K562 (cell line): ENCODE measurements around the gene FBXO48. TPM values are rescaled to one million over a fixed set of nuclear protein-coding genes. Genes with fewer than 3 reads are reported as not detected.
A peak's percentile ranks its signal among the peaks of the same experiment; 100 is the strongest.

Experiments
- ATAC-seq: fragments of 200-7000 bp; cut with Tn5 transposase; 3 replicates; pipeline ENCODE4 v1.9.1; 2020; ENCODE audit warnings: moderate library complexity
- BruUV-seq: library from RNA; stranded (reverse); fragments of 400-500 nt; replicated peaks from 2 replicates; lab custom pipeline; 2021; lab: Mats Ljungman, UMichigan
- CTCF ChIA-PET: fragments of 300-600 bp; formaldehyde crosslinking; extraction: SDS; loops from one replicate; lab custom pipeline; 2021; ENCODE audit warnings: low intra/inter-chr PET ratio; lab: Yijun Ruan, JAX
- POLR2A ChIA-PET: fragments of 300-600, 350-650 bp; sonication (Branson Sonifier 250); formaldehyde crosslinking; extraction: SDS; loops from one replicate; lab custom pipeline; 2021; ENCODE audit warnings: antibody characterized with exemption, inconsistent platforms; lab: Yijun Ruan, JAX
- DNase-seq, 4 experiments: peaks; one replicate each; pipeline versions ENCODE4 v3.0.0 to v3.0.0-alpha.2; 2011 to 2018; ENCODE audit warnings: low spot score in 3 of 4, mixed read lengths in 3 of 4; ENCODE audit errors: extremely low read depth in 1 of 4
- FAIRE-seq: peaks from 2 replicates; lab custom pipeline; 2011; peaks lifted over from hg19 to GRCh38; lab: Jason Lieb, UNC
- H2AFZ ChIP-seq: 2 replicates; pipeline ENCODE4 v1.6.0; 2011; ENCODE audit warnings: low read depth, low read length, control low read depth, inconsistent platforms
- H3K27ac ChIP-seq: fragments of 200-600 bp; 3 replicates; pipeline ENCODE4 v1.8.0; 2011; ENCODE audit warnings: low read depth, mild to moderate bottlenecking, control low read depth, inconsistent platforms, low read length, moderate library complexity, mixed read lengths; ENCODE audit errors: extremely low read depth
- H3K27me3 ChIP-seq, 2 experiments: fragments of 300-600 bp in 1 of 2; 2 replicates in 1 of 2; 3 replicates in 1 of 2; pipeline versions ENCODE4 v1.6.0 to v1.8.0; 2011; ENCODE audit warnings: inconsistent platforms in 2 of 2, low read length in 2 of 2, mild to moderate bottlenecking in 1 of 2, mixed read lengths in 1 of 2, moderate library complexity in 1 of 2; ENCODE audit not compliant: control insufficient read depth in 2 of 2, insufficient read depth in 2 of 2
- H3K36me3 ChIP-seq: fragments of 300-600 bp; 3 replicates; pipeline ENCODE4 v1.8.0; 2011; ENCODE audit warnings: mild to moderate bottlenecking, low read length, inconsistent platforms; ENCODE audit not compliant: control insufficient read depth, insufficient read depth
- H3K4me1 ChIP-seq, 2 experiments: fragments of 200-600 bp in 1 of 2; replicated peaks in 1 of 2; 2 replicates in 1 of 2; 3 replicates in 1 of 2; pipeline versions ENCODE4 v1.5.1 to v1.8.0; 2011; ENCODE audit warnings: inconsistent platforms in 2 of 2, low read length in 2 of 2, mild to moderate bottlenecking in 1 of 2, mixed read lengths in 1 of 2, moderate library complexity in 1 of 2; ENCODE audit not compliant: control insufficient read depth in 2 of 2, insufficient read depth in 2 of 2
- H3K4me2 ChIP-seq: 2 replicates; pipeline ENCODE4 v1.6.1; 2011; ENCODE audit warnings: low read length, control low read depth, inconsistent platforms, mixed read lengths; ENCODE audit not compliant: insufficient read depth
- H3K4me3 ChIP-seq: fragments of 200-600 bp; sonication (generic), shearing (Covaris generic); 2 replicates; pipeline ENCODE4 v1.5.1; 2016; ENCODE audit warnings: control low read depth, inconsistent platforms
- H3K79me2 ChIP-seq: fragments of 200-600 bp; 3 replicates; pipeline ENCODE4 v1.8.0; 2011; ENCODE audit warnings: low read length, inconsistent platforms; ENCODE audit not compliant: control insufficient read depth, insufficient read depth
- H3K9ac ChIP-seq, 2 experiments: 2 replicates each; pipeline versions ENCODE4 v1.6.0 to v1.6.1; 2011; ENCODE audit warnings: low read depth in 2 of 2, low read length in 2 of 2, control low read depth in 1 of 2, inconsistent platforms in 1 of 2, mild to moderate bottlenecking in 1 of 2, mixed read lengths in 1 of 2; ENCODE audit not compliant: insufficient read depth in 1 of 2
- H3K9me1 ChIP-seq: one replicate; pipeline ENCODE4 v1.6.0; 2011; ENCODE audit warnings: inconsistent platforms, mild to moderate bottlenecking, low read length, moderate library complexity; ENCODE audit not compliant: control insufficient read depth, insufficient read depth
- H3K9me3 ChIP-seq: replicated peaks from 2 replicates; pipeline ENCODE4 v1.5.1; 2011; ENCODE audit warnings: low read depth, low read length, inconsistent platforms; ENCODE audit not compliant: control insufficient read depth, insufficient read depth
- H4K20me1 ChIP-seq: replicated peaks from 2 replicates; pipeline ENCODE4 v1.6.1; 2011; ENCODE audit warnings: low read length, inconsistent platforms, mixed read lengths; ENCODE audit not compliant: control insufficient read depth, insufficient read depth
- BRF1 ChIP-seq: IDR thresholded peaks from 3 replicates; pipeline ENCODE4 v1.6.1; 2011; ENCODE audit warnings: borderline replicate concordance, mild to moderate bottlenecking; ENCODE audit not compliant: insufficient read length; ENCODE audit errors: extremely low read depth
- KLF16 ChIP-seq: IDR thresholded peaks from 2 replicates; pipeline ENCODE4 v1.6.1; 2016; ENCODE audit warnings: antibody characterized with exemption
- MAFG ChIP-seq: fragments of 450-650 bp; conservative IDR thresholded peaks from 2 replicates; pipeline ENCODE4 v1.6.1; 2016; ENCODE audit warnings: missing genetic modification characterization, missing compliant biosample characterization
- NFE2 ChIP-seq: IDR thresholded peaks from 2 replicates; pipeline ENCODE4 v1.6.1; 2014; ENCODE audit warnings: antibody characterized with exemption, low read depth
- TEAD4 ChIP-seq, 2 experiments: sonication (generic) in 1 of 2; formaldehyde crosslinking in 1 of 2; IDR thresholded peaks; 2 replicates each; pipeline versions ENCODE4 v1.6.1 to v1.8.0; 2012 to 2022; ENCODE audit warnings: borderline replicate concordance in 1 of 2, inconsistent platforms in 1 of 2, low read length in 1 of 2, mild to moderate bottlenecking in 1 of 2, missing genetic modification reagents in 1 of 2
- WGBS: fragments of 100-300 bp; shearing (Covaris generic); methylation state at CpG from one replicate; pipeline ENCODE4 v1.1.6; 2016; ENCODE audit warnings: low coverage, mixed read lengths; ENCODE audit not compliant: insufficient coverage; ENCODE audit errors: missing lambda C conversion rate; 5-methylcytosine and 5-hydroxymethylcytosine counted together
- in situ Hi-C: fragments of 300-500 bp; cut with MboI; formaldehyde crosslinking; loops from 4 replicates; pipeline ENCODE4 v1.15.0; 2018; ENCODE audit warnings: inconsistent platforms, mixed read lengths
- intact Hi-C: fragments of 100-400 bp; cut with micrococcal nuclease; formaldehyde crosslinking; loops from 2 replicates; pipeline ENCODE4 v1.14.2; 2022
- polyA plus RNA-seq, 8 experiments: library from polyadenylated mRNA; depleted of rRNA in 4 of 8; stranded (reverse) in 5 of 8; unstranded in 3 of 8; fragments of >200 nt; fragmentation: Nextera tagmentation in 2 of 8; fragmentation: Illumina TruSeq in 1 of 8; extraction: Ambion mirVana in 2 of 8; extraction: Trizol in 1 of 8; gene quantifications; 2 replicates each; pipeline versions ENCODE4 v1.2.1 to v1.2.3, GENCODE V29; 2011 to 2014; ENCODE audit warnings: inconsistent platforms in 1 of 8, missing spikeins in 1 of 8
- total RNA-seq, 7 experiments: library from RNA; depleted of rRNA in 6 of 7; stranded (reverse); fragments of >200 nt in 6 of 7; fragmentation: Illumina TruSeq in 2 of 7; extraction: Trizol in 2 of 7; gene quantifications; 2 replicates each; pipeline versions ENCODE4 v1.2.1 to v1.2.3, GENCODE V29; 2011 to 2021; ENCODE audit warnings: low replicate concordance in 1 of 7

The FBXO48 gene
- total and polyA plus RNA-seq, 9 of the 15 experiments (the other 6 are each of a cell fraction or from before 2014, with no cell fraction given): 0.36 to 1.8 (median 0.73) TPM

DNA sequence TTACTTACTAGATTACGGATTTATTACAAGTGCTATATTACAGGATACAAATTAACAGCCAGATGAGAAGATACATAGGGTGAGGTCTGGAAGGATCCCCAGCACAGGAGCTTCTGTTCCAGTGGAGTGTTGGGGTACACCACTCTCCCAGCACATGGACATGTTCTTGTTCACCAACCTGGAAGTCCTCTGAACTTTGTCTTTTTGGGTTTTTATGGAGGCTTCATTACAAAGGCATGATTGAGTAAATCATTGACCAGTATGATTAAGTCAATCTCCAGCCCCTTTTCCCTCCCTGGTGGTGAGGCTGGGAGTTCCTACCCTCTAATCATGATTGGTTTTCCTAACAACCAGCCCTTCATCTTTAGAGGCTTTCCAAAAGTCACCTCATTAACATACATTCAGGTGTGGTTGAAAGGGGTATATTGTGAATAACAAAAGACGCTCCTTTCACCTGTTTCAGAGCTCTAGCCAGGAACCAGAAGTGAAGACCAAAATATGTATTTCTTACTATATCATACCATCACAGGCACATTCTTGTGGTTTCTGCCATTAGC, 38.6 kb upstream of the FBXO48 start:
- POLR2A ChIA-PET: interaction anchor here (0.8 to 1.3 kb wide), 2 partner anchors 17 to 140 kb away, joined by 3 read pairs; no protein-coding TSS in a partner anchor
- CTCF ChIA-PET: no interaction called here
- intact Hi-C loops: no loop called here
- ATAC-seq: no peak
- H3K36me3 ChIP-seq: no peaks in the 10 kb centered on the region
- no peaks in the 10 kb centered on the region for H3K27me3 ChIP-seq
- BruUV-seq: no TSS peak
- TF ChIP-seq TEAD4 (IDR thresholded peaks at IDR 0.05; ENCODE audit: low read length) (peak; percentile 65), TEAD4 (CRISPR knock-in tag; IDR thresholded peaks at IDR 0.05; ENCODE audit: borderline replicate concordance) (no peak), KLF16 (no peak)
- no peaks in the 10 kb centered on the region for H3K9me1 ChIP-seq
- no peak overlapping the region for H3K4me3 ChIP-seq
- WGBS: 51% methylated on average over 2 of the region's 2 CpGs
- peak overlapping the region; percentile 60 for H2AFZ ChIP-seq
- no peak for DNase-seq
- in situ Hi-C loops: no loop called here
- peaks cover 0 to 10% of the 10 kb centered on the region in 2 experiments; a peak in 2 of 5 replicates for H3K4me1 ChIP-seq
- no peak overlapping the region; the same call in 2 of the 3 replicates for H3K27ac ChIP-seq
- H3K4me2 ChIP-seq: no peak overlapping the region
- no peaks in the 10 kb centered on the region for H3K79me2 ChIP-seq
- H3K9ac ChIP-seq: no peak overlapping the region
- H3K9me3 ChIP-seq: no peaks in the 10 kb centered on the region
- FAIRE-seq: no peak
- no peaks in the 10 kb centered on the region for H4K20me1 ChIP-seq

GRCh38 chr2:68501768-68502167, 34.7 kb upstream of the FBXO48 start:
- Histone ChIP-seq H3K36me3 (no peaks in the 10 kb centered on the region), H3K79me2 (no peaks in the 10 kb centered on the region), H4K20me1 (no peaks in the 10 kb centered on the region), H2AFZ (peak overlapping the region; percentile 25; the same call in 1 of the 2 replicates), H3K27ac (no peak overlapping the region), H3K4me1 (peaks cover 0 to 10% of the 10 kb centered on the region in 2 experiments; a peak in 2 of 5 replicates), H3K9ac (no peak overlapping the region), H3K9me1 (no peaks in the 10 kb centered on the region), H3K4me2 (no peak overlapping the region), H3K9me3 (no peaks in the 10 kb centered on the region; the same call in none of the 2 replicates), H3K27me3 (no peaks in the 10 kb centered on the region), H3K4me3 (no peak overlapping the region)
- FAIRE-seq: no peak
- DNase-seq: peak in 1 of 4 experiments; percentile 12
- ChIA-PET CTCF (no interaction called here), POLR2A (interaction anchor here (0.6 kb wide), 1 partner anchor 208 kb away, joined by 4 read pairs; no protein-coding TSS in a partner anchor)
- peak; percentile 48; the same call in 1 of the 2 replicates for TF ChIP-seq MAFG (tag)
- no peak for TF ChIP-seq BRF1
- TF ChIP-seq NFE2: peak; percentile 68
- no peak for ATAC-seq
- in situ Hi-C loops: no loop called here
- WGBS: 27% methylated on average over 5 of the region's 5 CpGs
- BruUV-seq: no TSS peak
- intact Hi-C loops: no loop called here
